ENCODE measurements around the gene SRMS. TPM values are rescaled to one million over a fixed set of nuclear protein-coding genes. Genes with fewer than 3 reads are reported as not detected.
A peak's percentile ranks its signal among the peaks of the same experiment; 100 is the strongest.

The SRMS gene
- total RNA-seq, 1 donor from 2014 or later = not detected

DNA sequence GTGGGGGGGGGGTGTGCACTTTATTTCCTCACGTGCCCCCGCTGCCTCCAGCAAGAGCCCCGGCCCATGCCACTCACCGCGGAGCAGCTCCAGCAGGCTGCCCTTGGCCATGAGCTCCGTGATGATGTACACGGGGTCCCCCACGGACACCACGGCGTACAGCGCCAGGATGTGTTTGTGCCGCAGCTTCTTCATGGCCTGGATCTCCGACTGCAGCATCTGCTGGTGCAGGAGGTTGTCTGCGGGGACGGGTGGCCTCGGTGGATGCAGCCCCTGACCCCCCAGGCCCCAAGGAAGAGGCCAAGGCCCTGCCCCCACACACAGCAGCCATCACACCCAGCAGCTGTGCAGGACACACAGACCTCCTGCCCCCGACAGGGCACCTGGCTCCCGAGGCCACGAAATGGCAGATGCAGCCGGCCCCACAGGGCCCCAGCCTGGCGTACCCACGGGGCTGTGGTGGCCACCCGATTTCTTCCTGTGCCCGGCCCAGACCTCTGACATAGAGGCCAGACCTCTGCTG is 15.0 kb downstream of the SRMS start:
- intact Hi-C loops (cut with DNase I) = no loop called here
- H3K27me3 ChIP-seq = no peaks in the 10 kb centered on the region
- H3K9me3 ChIP-seq = no peaks in the 10 kb centered on the region
- DNase-seq (ENCODE audit: extremely low spot score in 2 of 2) = no peak
- H3K36me3 ChIP-seq = no peaks in the 10 kb centered on the region
- no peak overlapping the region for H3K27ac ChIP-seq
- peak in 1 of 2 donors; percentile 6 for TF ChIP-seq POLR2A (IDR thresholded peaks at IDR 0.05)
- no peak for TF ChIP-seq POLR2AphosphoS5 (IDR thresholded peaks at IDR 0.05; ENCODE audit: insufficient read depth in 1 of 2, low read depth in 1 of 2)
- H3K4me1 ChIP-seq = peaks cover 32% of the 10 kb centered on the region
- H3K4me3 ChIP-seq = no peak overlapping the region

DNA sequence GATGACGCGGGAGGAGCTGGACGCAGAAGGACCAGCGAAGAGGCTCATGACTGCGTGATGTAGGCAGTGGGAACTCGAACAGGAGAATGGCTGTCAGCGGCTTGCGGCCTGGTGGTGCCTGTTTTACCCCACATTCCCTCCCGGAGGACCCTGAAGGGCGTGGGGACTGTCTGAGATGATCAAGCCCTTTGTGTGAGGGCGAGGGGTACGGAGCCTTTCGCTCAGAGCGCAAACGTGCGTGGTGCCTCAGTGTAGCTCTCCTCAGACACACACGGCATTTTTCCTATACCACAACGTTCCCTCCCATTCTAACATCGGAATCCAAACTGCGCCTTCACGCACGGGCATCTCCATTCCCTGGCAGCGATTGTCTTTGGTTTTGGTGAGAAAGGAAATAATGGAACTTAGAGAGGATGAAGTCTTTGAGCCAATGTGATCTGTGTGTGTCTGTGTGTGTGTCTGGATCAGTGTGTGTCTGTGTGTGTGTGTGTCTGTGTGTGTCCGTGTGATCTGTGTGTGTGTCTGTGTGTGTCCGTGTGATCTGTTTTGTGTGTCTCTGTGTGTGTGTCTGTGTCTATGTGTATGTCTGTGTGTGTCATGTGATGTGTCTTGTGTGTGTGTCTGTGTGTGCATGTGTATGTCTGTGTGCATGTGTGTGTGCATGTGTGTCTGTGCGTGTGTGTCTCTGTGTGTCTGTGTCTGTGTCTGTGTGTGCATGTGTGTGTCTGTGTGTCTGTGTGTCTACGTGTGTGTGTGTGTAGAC is 15.7 kb downstream of the SRMS start:
- no peaks in the 10 kb centered on the region for H3K9me3 ChIP-seq
- TF ChIP-seq, protein P1, sequence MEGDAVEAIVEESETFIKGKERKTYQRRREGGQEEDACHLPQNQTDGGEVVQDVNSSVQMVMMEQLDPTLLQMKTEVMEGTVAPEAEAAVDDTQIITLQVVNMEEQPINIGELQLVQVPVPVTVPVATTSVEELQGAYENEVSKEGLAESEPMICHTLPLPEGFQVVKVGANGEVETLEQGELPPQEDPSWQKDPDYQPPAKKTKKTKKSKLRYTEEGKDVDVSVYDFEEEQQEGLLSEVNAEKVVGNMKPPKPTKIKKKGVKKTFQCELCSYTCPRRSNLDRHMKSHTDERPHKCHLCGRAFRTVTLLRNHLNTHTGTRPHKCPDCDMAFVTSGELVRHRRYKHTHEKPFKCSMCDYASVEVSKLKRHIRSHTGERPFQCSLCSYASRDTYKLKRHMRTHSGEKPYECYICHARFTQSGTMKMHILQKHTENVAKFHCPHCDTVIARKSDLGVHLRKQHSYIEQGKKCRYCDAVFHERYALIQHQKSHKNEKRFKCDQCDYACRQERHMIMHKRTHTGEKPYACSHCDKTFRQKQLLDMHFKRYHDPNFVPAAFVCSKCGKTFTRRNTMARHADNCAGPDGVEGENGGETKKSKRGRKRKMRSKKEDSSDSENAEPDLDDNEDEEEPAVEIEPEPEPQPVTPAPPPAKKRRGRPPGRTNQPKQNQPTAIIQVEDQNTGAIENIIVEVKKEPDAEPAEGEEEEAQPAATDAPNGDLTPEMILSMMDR (IDR thresholded peaks at IDR 0.05) = no peak
- no peak for TF ChIP-seq POLR2AphosphoS5 (IDR thresholded peaks at IDR 0.05; ENCODE audit: insufficient read depth in 1 of 2, low read depth in 1 of 2)
- no peak for TF ChIP-seq POLR2A (IDR thresholded peaks at IDR 0.05)
- no peak for DNase-seq (ENCODE audit: extremely low spot score in 2 of 2)
- no peak overlapping the region for H3K27ac ChIP-seq
- peaks cover 25% of the 10 kb centered on the region for H3K4me1 ChIP-seq
- H3K36me3 ChIP-seq = no peaks in the 10 kb centered on the region
- intact Hi-C loops (cut with DNase I) = no loop called here
- H3K4me3 ChIP-seq = no peak overlapping the region
- no peaks in the 10 kb centered on the region for H3K27me3 ChIP-seq

DNA sequence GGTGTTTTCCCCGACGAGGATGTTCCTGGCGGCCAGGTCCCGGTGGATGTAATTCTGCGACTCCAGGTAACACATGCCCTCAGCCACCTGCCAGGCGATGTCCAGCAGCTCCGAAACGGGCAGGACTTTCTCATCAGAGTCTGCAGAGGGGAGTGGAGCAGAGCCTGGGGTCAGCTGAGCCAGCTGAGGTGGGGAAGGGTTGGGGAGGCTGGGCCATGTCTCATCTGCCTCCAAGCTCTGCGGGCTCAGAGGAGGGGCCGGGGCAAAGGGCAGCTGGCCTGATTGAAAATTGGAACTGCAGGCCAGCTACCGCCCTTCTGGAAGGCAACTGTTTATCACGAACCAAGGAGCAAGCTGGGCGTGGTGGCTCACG is 16.8 kb downstream of the SRMS start:
- H3K4me1 ChIP-seq = peaks cover 19% of the 10 kb centered on the region
- intact Hi-C loops (cut with DNase I) = no loop called here

DNA sequence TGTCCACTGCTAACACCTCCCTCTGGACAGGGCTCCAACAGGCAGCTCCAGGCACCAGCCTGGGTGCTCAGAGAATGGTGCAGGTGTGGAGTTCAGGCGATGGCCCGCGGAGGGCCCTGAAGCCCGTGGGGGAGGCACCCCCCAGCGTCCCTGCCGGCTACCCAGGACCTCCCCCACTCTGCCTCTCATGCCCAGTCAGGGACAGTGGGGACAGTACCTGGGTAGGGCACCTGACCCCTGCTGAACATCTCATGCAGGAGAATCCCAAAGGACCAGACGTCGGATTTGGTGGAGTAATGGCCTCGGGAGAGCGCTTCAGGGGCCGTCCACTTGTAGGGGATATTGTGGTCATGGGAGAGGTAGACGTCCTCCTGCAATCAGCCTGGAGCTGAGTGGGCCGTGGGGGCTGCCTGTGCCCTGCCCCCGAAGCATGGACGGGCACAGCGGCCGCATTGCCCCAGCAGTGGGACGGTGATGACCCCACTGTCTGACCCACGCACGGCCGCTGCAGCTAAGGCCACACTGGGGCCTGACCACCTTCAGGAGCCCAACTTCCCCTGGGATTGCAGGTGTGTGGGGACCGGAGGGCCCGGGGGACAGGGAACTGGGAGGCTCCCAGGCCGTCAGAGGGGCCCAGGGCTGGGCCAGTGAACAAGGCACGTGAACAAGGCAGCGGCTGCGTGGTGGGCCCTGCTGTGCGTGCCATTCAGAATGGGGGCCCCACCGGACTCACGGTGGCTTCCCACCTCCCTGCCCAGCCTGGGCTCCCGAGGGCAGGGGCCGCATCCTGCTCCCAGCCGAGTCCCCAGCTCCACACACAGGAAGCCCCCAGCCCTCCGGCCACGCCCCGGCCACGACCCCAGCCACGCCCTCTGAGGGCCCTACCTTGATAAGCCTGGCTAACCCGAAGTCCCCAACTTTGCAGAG is 17.4 kb downstream of the SRMS start:
- Histone ChIP-seq H3K27me3 (no peaks in the 10 kb centered on the region), H3K4me3 (no peak overlapping the region), H3K36me3 (no peaks in the 10 kb centered on the region), H3K27ac (no peak overlapping the region), H3K9me3 (no peaks in the 10 kb centered on the region), H3K4me1 (peaks cover 15% of the 10 kb centered on the region)
- DNase-seq (ENCODE audit: extremely low spot score in 2 of 2) = no peak
- intact Hi-C loops (cut with DNase I) = no loop called here
- TF ChIP-seq, protein P1 (IDR thresholded peaks at IDR 0.05) = no peak
- TF ChIP-seq POLR2A (IDR thresholded peaks at IDR 0.05) (no peak), POLR2AphosphoS5 (IDR thresholded peaks at IDR 0.05; ENCODE audit: insufficient read depth in 1 of 2, low read depth in 1 of 2) (no peak)

More for the DNA sequence above, 16.8 kb downstream of the SRMS start:
- DNase-seq (ENCODE audit: extremely low spot score in 2 of 2) = no peak
- H3K9me3 ChIP-seq = no peaks in the 10 kb centered on the region
- H3K36me3 ChIP-seq = no peaks in the 10 kb centered on the region
- no peaks in the 10 kb centered on the region for H3K27me3 ChIP-seq
- H3K4me3 ChIP-seq = no peak overlapping the region
- no peak overlapping the region for H3K27ac ChIP-seq
- TF ChIP-seq POLR2A (IDR thresholded peaks at IDR 0.05) = no peak
- TF ChIP-seq, protein P1 (IDR thresholded peaks at IDR 0.05) = no peak
- no peak for TF ChIP-seq POLR2AphosphoS5 (IDR thresholded peaks at IDR 0.05; ENCODE audit: insufficient read depth in 1 of 2, low read depth in 1 of 2)

DNA sequence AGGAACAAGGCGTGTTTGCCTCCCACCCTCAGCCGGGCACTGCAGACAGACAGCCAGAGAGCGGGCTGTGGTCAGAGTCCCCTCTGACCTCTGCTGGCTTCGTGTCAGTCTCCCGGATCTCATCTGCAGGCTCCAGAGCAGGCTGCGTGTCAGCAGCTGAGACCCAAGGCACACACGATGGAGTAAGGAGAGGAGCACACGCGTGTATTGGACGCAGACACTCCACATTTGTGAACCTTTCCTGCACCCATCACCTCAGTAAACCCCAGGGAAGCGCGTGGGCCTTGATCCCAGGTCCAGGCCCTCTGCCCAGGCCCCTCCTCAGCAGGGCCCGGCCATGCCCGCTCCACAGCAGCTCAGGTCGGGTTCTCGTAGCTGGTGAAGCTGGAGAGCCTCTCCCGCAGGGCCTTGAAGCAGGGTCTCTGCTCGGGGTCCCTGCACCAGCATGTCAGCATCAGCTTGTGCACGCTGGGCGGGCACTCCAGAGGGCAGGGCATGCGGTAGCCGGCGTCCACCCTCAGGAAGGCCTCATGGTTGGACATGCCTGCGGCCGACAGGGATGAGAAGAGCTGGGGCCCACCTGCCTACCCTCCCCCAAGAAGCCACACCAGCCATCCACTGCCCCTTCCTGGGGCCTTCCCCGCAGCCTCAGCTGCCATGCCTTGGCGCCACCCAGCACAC is 18.2 kb downstream of the SRMS start:
- DNase-seq (ENCODE audit: extremely low spot score in 2 of 2) = no peak
- Histone ChIP-seq H3K4me1 (peaks cover 7% of the 10 kb centered on the region), H3K9me3 (no peaks in the 10 kb centered on the region), H3K27me3 (no peaks in the 10 kb centered on the region), H3K4me3 (no peak overlapping the region), H3K36me3 (no peaks in the 10 kb centered on the region), H3K27ac (no peak overlapping the region)
- intact Hi-C loops (cut with DNase I) = no loop called here
- TF ChIP-seq POLR2A (IDR thresholded peaks at IDR 0.05) = no peak
